Activated CD8-positive, alpha-beta memory T cell treated with anti-CD3 and anti-CD28 coated beads, Interleukin-2, amount 50 U/mL, for 4 hours (primary cell): ENCODE data around the gene PLD5.
"Not testable (repeated sequence)": the region's sequence is repeated elsewhere in the genome, so short reads cannot be mapped to it uniquely, and the experiment has no call there.

Experiments
- DNase-seq: peaks from one replicate; pipeline ENCODE4 v3.0.0-alpha.2; 2020

Gene PLD5

GRCh38 chr1:242416657-242417056, 107.8 kb downstream of the PLD5 start:
- no peak for DNase-seq

GRCh38 chr1:242412921-242413320, 111.6 kb downstream of the PLD5 start:
- no peak for DNase-seq

DNA sequence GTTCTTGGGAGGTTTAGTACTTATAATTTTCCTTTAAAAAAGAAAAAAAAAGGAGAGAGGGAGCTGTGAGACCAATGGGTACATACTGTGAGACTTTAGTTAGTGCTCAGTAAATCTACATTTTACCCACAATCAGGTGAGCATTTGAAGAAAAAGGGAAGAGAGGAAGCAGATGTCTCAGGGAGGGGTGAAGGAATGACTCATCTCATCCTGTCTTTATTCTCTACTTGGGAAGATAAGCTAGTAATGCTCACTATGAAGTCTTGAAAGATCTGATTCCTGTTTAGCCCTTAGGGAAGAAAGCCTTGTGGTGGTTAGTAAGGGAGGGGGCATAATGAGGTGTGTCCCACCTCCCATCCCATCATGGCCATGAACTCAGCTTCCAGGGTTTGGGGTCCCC, 112.6 kb downstream of the PLD5 start:
- DNase-seq: no peak

DNA sequence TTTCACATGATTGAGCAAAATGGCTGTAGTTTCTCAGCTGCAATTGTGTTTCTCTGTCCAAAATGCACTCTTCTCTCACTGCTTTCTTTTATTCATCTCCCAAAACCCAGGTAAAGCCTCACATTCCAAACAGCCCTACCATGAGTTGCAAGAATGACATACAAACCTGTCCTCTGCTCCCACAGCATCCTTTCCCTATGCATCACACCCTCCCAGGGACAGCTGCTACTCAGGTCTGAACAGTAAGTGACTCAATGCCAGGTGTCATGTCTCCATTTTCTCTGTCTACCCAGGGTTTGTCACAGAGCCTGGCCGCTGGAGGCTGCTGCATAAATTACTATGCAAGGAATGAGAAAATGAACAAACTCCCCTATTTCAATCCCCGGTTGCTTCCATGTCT, 118.5 kb downstream of the PLD5 start:
- DNase-seq: no peak

GRCh38 chr1:242404296-242404695, 120.2 kb downstream of the PLD5 start:
- DNase-seq: no peak

GRCh38 chr1:242402956-242403355, 121.5 kb downstream of the PLD5 start:
- no peak for DNase-seq

- DNase-seq: no peak
Measured at GRCh38 chr1:242401937-242402336, 122.6 kb downstream of the PLD5 start.

DNA sequence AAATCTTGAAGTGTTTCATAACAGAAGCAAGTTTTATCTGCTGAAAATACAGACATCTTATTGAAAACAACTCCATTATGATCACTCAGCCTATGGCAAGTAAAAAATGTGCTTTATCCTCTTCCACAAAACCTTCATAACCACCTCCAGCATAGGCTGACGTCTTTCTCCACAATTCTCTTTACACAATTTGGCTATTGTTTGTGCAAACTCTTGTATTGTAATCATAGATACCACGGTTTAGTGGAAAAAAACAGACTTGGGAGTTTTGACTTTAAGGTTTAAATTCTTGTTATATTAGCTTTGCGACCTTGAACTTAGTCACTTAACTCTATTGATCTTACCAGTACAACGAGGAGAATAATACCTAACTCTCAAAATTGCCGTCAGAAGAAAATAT, 126.1 kb downstream of the PLD5 start:
- DNase-seq: no peak

DNA sequence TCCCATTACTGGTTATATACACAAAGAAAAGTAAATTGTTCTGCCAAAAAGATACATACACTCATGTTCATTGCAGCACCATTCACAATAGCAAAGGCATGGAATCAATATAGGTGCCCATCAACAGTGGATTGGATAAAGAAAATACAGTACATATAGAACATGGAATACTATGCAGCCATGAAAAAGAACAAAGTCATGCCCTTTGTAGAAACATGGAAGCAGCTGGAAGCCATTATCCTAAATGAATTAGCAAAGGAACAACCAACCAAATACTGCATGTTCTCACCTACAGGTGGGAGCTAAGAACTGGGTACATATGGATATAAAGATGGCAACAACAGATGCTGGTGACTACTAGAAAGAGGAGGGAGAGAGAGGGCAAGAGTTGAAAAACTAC, 132.6 kb downstream of the PLD5 start:
- DNase-seq: no peak

DNA sequence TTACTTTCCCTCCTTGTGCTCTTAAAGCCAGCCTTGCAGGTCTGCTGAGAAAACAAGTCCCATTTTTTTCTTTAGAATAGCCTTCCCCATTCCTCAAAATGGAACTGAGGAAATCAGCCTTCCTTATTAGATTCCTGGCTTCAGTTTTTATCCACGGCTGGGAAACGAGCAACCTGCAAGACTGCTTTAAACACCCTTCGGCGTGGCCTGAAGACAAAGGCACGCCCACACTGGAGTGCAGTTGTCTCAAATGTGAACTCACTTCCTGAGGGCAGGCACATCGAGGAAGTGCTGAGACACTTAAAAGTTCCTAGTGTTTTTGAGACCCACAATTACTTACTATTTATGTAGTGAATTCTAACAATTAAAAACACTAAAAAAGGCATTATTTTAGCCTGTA, 148.4 kb downstream of the PLD5 start:
- DNase-seq: not testable (repeated sequence)

DNA sequence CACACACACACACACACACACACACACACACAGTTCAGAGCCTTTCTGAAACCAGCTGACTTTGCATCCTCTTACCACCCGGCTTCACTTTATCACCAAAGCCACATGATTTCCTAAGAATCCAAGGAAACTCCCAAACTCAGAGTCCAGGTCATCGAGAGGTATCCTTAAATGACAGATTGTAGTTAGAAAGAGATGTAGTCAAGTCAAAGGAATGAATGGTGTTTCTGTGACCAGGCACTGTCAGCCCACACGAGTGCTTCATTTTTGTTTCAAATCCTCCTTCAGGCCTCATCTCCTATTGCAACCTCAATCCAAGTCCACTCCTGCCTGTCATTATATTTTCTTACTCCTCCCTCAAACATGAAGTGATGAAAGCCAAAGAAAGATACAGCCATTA, 174.1 kb downstream of the PLD5 start:
- DNase-seq: not testable (repeated sequence)

GRCh38 chr1:242349636-242350035, 174.9 kb downstream of the PLD5 start:
- no peak for DNase-seq

- not testable (repeated sequence) for DNase-seq
Measured at GRCh38 chr1:242330865-242331264, 193.6 kb downstream of the PLD5 start.

- DNase-seq: not testable (repeated sequence)
Measured at GRCh38 chr1:242327381-242327780, 197.1 kb downstream of the PLD5 start.

DNA sequence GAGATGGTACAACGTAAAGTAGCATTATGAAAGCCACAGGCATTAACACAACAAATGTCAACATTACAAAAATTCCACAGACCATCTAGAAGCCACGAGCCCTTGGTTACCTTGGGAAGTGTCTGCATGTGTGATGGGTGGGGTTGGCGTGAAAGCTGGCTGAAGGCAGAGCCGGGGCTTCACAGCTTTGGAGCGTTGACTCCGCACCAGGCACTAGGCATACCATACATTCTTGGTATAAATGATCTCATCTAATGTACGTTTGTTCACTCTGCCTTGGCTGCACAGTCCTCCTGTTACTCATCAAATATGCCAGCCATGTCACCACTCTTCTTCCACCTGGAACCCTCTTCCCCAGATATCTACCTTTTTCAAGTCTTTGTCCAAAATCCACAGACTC, 202.5 kb downstream of the PLD5 start:
- not testable (repeated sequence) for DNase-seq

DNA sequence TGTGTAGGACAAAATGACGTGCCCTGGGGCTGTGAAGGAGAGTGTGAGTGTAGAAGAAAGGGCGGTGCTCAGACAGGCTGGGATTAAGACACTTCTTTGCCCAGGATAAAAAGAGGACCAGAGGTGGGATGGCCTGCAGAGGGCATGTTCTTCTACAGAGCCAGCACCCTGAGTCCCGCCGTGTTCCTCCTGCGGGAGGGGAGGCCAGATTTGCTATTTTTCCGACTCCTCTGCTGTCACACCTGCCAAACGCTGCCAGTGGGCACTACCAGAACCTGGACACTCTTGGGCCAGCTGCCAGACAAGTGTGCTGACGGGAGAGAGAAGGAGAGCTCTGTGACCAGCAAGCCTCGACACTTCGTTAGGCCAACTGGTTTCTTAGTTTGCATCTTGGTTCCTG, 206.4 kb downstream of the PLD5 start:
- DNase-seq: no peak

- DNase-seq: not testable (repeated sequence)
Measured at GRCh38 chr1:242314865-242315264, 209.6 kb downstream of the PLD5 start.

GRCh38 chr1:242314085-242314649, 210.3 kb downstream of the PLD5 start:
- DNase-seq: not testable (repeated sequence)

GRCh38 chr1:242308681-242309080, 215.8 kb downstream of the PLD5 start:
- not testable (repeated sequence) for DNase-seq

GRCh38 chr1:242293781-242294180, 230.7 kb downstream of the PLD5 start:
- DNase-seq: not testable (repeated sequence)

- DNase-seq: not testable (repeated sequence)
Measured at GRCh38 chr1:242288067-242288466, 236.4 kb downstream of the PLD5 start.

GRCh38 chr1:242282758-242283485, 241.6 kb downstream of the PLD5 start:
- not testable (repeated sequence) for DNase-seq

- not testable (repeated sequence) for DNase-seq
Measured at GRCh38 chr1:242278406-242278805, 246.1 kb downstream of the PLD5 start.

GRCh38 chr1:242276769-242277168, 247.7 kb downstream of the PLD5 start:
- DNase-seq: not testable (repeated sequence)

- DNase-seq: not testable (repeated sequence)
Measured at GRCh38 chr1:242267004-242267403, 257.5 kb downstream of the PLD5 start.
